ENCODE data around the gene SCYL3. TPM values are rescaled to one million over a fixed set of nuclear protein-coding genes. Genes with fewer than 3 reads are reported as not detected.
"Not testable (repeated sequence)": the region's sequence is repeated elsewhere in the genome, so short reads cannot be mapped to it uniquely, and the experiment has no call there.

The SCYL3 gene
- total RNA-seq, 1 experiment from 2014 or later = 3.5 TPM

DNA sequence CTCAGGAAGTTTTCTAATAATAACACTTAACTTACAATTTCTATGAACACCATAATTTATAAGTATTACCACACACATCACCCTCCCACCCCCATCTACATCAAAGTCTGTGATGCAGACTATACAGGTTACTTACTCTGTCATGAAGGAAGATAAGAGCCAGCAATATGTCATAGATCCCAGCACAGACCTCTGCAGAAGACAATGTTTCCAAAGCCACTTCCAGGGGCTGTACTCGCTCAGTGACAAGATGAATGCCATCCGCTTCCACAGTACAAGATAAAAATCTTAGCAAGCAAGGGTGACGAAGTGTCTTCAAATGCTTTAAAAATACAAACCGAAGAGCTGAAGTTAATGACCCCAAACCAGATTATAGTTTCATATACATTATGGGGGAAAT is 15.2 kb downstream of the SCYL3 start:
- in situ Hi-C loops (cut with HindIII; ENCODE audit: low pct_unique_long_range_greater_than_20kb, low sequenced_read_pairs) = no loop called here
- DNase-seq (ENCODE audit: low read depth) = no peak

DNA sequence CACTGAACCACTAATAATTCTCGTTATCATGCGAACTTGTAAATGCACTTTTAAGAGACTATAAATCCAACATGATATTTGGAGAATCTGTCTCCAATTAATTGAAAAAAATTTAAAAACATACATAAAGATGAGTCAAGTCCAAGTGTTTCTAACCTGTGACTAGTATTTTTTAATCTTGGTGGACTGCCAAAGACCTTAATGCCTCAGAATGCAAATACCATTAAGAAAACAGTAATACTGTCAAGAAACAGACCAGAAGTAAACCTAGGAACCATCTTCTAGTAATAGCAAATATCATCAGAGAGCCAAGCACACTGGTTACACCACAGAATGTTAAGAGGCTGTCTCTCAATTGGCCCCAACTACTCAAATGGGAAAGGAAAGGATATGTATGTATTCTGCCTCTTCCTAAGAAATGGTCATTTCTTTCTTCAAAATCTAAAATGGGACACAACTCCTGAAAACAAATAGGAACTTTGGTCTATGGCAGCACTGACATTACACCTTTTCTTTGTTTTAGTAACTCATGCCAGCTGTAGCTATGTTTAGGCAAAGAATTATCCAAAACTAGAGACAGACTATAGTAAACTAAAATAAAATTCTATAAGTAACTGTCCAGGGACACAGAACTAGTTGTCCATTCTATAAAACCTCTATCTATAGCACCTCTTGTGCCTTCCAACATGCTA is 15.8 kb downstream of the SCYL3 start:
- in situ Hi-C loops (cut with HindIII; ENCODE audit: low pct_unique_long_range_greater_than_20kb, low sequenced_read_pairs) = no loop called here
- no peak for DNase-seq (ENCODE audit: low read depth)

DNA sequence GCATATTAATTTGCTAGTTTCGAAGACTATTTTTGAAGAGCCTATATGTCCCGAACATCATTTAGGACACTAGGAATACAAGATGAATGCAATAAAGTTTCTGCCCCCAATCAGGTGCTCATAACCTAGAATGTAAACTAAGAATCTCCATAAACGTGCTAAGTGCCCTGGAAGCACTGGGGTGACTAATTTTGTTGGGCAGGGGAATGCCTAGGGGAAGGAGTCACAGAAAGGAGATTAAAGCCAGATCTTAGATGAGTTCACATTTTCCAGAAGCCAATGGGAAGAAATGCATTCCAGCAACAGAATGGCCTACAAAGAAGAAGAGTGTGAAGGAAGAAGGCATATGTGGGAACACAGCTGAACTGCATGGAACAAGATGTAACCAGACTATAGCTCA is 19.5 kb downstream of the SCYL3 start:
- in situ Hi-C loops (cut with HindIII; ENCODE audit: low pct_unique_long_range_greater_than_20kb, low sequenced_read_pairs) = no loop called here
- DNase-seq (ENCODE audit: low read depth) = no peak

DNA sequence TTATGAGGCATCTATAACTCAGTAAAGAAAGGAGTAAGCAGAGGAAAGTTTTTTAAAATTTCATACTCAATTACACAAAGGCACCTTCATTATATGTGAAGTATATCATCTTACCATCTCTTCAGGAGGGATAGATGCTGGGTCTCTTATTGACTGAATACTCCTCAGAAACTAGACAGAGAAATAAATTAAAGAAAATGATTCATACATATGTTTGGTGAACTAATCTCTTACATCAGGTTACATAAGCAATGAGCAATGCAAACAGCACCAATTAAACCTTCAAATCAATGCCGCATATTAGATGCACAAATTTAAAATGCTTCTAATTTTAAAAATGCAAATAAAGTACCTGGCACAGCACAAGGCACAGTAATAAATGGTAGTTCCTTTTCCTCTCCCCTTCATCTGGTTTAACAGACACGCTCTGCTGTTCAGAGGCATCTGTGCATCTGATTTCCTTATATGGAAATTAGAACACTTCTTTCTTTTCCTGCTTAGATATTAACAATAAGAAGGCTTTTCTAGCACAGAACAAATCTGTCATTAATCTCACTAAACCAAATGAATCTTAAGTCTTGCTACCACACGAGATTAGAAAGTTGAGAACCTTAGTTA is 20.0 kb downstream of the SCYL3 start:
- DNase-seq (ENCODE audit: low read depth) = no peak
- in situ Hi-C loops (cut with HindIII; ENCODE audit: low pct_unique_long_range_greater_than_20kb, low sequenced_read_pairs) = no loop called here

DNA sequence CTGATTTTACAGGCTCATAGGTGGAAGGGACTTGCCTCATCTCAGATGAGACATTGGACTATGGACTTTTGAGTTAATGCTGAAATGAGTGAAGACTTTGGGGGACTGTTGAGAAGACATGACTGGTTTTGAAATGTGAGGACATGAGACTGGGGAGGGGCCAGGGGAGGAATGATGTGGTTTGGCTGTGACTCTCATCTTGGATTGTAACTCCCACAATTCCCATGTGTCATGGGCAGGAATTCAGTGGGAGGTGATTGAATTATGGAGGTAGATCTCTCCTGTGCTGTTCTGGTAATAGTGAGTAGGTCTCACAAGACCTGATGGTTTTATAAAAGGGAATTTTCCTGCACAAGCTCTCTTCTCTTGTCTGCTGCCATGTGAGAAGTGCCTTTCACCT is 20.8 kb downstream of the SCYL3 start:
- DNase-seq (ENCODE audit: low read depth) = no peak
- in situ Hi-C loops (cut with HindIII; ENCODE audit: low pct_unique_long_range_greater_than_20kb, low sequenced_read_pairs) = no loop called here

DNA sequence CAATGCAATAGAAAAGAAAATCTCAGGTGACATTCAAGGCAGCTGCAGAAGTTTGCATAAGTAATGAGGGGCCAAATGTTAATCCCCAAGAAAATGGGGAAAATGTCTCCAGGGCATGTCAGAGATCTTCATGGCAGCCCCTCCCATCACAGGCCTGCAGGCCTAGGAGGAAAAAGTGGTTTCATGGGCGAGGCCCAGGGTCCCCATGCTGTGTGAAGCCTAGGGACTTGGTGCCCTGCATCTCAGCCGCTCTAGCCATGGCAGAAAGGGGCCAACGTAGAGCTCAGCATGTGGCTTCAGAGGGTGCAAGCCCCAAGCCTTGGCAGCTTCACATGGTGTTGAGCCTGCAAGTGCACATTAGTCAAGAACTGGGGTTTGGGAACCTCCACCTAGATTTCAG is 21.7 kb downstream of the SCYL3 start:
- DNase-seq (ENCODE audit: low read depth); in situ Hi-C loops (cut with HindIII; ENCODE audit: low pct_unique_long_range_greater_than_20kb, low sequenced_read_pairs): not testable (repeated sequence)

DNA sequence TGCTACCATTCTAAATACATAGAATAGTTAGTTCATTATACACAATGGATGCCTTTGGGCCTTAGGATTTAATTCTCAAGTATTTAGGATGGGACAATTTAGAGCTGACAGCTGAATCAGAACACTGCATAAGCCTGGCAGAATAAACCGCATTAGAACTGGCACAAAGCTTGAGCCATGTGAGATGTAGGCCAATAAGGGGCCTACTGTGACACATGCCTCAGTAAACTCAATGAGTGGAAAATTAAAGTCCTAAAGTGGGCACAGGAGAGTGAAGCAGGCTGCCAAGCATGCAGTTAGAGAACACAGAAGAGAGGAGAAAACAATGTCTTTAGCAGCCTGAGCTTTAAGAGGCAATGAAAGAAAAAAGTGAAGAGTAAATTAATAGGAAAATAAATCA is 24.3 kb downstream of the SCYL3 start:
- in situ Hi-C loops (cut with HindIII; ENCODE audit: low pct_unique_long_range_greater_than_20kb, low sequenced_read_pairs) = loop anchor here (10.0 kb wide), 1 partner anchor 185 kb away; no protein-coding TSS in a partner anchor

DNA sequence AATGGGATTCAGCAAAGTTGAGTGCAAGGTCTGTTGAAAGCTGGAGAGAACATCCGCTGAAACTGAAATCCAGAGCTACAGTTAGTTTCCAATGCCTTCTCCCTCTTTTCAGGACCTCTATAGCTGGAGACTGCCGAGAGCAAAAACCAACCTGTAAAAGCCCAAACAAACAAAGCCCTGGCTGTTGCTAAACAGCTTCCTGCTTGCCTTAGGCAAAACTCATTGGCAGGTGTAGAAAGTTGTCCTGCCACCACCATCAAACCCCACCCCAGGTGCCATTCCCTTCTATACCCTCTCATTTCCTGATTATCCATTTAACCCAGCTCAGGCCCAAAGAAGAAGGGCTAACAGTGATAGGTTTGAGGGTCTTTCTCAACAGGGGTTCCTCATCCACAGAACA is 24.7 kb downstream of the SCYL3 start:
- in situ Hi-C loops (cut with HindIII; ENCODE audit: low pct_unique_long_range_greater_than_20kb, low sequenced_read_pairs) = loop anchor here (10.0 kb wide), 1 partner anchor 186 kb away; no protein-coding TSS in a partner anchor
- no peak for DNase-seq (ENCODE audit: low read depth)

More for the DNA sequence above, 24.3 kb downstream of the SCYL3 start:
- DNase-seq (ENCODE audit: low read depth) = no peak

DNA sequence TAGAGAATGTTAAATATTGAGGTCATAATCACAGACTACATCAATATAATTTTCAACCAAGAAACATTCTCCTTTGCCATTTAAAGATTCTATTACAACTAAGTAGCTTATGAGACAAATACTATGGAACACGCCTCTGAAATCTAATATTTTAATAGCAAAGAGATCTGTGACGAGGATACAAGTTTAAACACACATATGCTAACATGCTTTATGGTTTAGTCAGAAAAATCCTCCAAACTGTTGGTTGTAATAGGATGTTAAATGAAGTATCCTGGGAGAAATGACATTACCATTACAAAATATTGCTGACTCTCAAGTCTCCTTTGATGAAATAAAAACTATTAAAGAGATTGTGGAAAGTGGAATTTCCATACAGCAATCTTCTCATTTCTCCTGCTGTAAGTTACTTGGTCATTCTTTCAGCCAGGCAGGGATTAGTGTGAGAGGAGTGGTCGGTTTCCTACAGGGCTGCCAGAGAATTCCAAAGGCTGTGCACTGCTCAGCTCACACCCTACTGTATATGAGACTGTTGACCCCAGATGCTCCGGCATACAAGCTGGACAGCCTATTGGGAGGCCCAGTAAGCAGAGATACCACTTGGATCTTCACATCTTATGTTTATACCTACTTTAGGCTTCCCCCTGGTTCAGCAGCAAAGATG is 26.6 kb downstream of the SCYL3 start:
- DNase-seq (ENCODE audit: low read depth) = no peak
- in situ Hi-C loops (cut with HindIII; ENCODE audit: low pct_unique_long_range_greater_than_20kb, low sequenced_read_pairs) = loop anchor here (10.0 kb wide), 1 partner anchor 188 kb away; no protein-coding TSS in a partner anchor

DNA sequence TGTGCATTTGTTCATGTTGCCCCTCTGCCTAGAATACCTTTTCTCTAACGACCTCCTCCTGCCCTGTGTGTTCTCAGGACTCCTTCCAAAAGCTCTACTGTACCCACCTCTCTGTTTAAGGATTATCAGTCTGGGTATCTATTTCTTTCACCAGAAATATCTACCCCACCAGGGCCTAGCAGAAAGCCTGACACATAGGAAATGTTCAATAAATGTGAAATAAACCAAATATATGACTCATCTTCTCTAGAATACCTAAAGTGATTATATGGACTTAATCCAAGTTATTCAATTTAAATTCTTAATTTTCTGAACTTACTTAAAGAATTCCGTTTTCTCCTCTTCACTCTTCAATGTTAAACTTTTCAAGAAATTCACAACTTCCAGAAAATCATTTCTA is 27.1 kb downstream of the SCYL3 start:
- no peak for DNase-seq (ENCODE audit: low read depth)
- in situ Hi-C loops (cut with HindIII; ENCODE audit: low pct_unique_long_range_greater_than_20kb, low sequenced_read_pairs) = loop anchor here (10.0 kb wide), 1 partner anchor 188 kb away; no protein-coding TSS in a partner anchor

DNA sequence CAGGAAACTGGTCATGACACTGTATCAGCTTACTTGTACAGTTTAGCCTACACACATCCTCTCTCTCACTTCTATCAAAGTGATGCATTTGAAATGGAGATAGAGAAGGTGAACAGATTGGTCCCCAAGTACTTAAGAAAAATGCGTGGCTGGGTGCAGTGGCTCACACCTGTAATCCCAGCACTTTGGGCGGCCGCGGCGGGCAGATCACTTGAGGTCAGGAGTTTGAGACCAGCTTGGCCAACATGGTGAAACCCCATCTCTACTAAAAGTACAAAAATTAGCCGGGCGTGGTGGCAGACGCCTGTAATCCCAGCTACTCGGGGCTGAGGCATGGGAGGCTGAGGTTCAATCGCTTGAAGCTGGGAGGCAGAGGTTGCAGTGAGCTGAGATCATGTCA is 29.2 kb downstream of the SCYL3 start:
- not testable (repeated sequence) for DNase-seq (ENCODE audit: low read depth)
- in situ Hi-C loops (cut with HindIII; ENCODE audit: low pct_unique_long_range_greater_than_20kb, low sequenced_read_pairs) = loop anchor here (10.0 kb wide), 1 partner anchor 190 kb away; no protein-coding TSS in a partner anchor

DNA sequence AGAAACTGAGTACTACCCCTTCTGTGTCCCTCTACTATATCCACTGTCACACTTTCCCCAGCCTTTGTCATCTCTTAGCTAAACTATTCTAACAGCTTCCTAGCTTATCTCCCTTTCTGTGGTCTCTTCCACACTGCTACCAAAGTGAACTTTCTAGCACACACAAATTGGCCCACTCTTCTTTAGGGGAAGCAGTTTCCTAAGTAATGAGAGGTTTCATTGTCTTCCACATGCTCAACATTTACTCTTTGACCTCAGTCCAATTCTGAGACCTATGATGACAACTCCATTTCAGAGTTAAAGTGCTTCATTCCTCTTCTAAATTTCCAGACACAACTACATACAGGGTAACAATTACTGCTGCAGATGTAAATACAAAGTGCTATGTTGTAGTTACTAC is 32.9 kb downstream of the SCYL3 start:
- DNase-seq (ENCODE audit: low read depth) = no peak
- in situ Hi-C loops (cut with HindIII; ENCODE audit: low pct_unique_long_range_greater_than_20kb, low sequenced_read_pairs) = loop anchor here (10.0 kb wide), 1 partner anchor 194 kb away; no protein-coding TSS in a partner anchor

DNA sequence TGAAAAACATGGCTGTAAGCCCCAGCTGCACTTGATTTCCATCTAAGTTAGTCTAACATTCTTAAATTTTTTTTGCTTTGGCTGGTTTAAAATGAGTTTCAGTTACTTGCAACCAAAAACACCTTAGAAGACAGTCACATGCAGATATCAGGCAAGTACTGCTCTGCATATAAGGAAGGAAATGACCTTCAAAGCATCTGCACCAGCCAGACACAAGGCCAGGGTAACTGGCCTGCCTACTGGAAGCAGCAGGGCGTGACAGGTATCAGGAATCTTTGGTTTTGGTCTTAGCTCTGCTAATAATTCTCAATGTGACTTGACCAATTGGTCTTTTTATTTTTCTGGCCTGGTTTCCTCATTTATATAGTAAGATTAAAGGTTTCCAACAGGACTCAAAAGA is 33.5 kb downstream of the SCYL3 start:
- in situ Hi-C loops (cut with HindIII; ENCODE audit: low pct_unique_long_range_greater_than_20kb, low sequenced_read_pairs) = loop anchor here (10.0 kb wide), 1 partner anchor 195 kb away; no protein-coding TSS in a partner anchor
- DNase-seq (ENCODE audit: low read depth) = peak; percentile 24

DNA sequence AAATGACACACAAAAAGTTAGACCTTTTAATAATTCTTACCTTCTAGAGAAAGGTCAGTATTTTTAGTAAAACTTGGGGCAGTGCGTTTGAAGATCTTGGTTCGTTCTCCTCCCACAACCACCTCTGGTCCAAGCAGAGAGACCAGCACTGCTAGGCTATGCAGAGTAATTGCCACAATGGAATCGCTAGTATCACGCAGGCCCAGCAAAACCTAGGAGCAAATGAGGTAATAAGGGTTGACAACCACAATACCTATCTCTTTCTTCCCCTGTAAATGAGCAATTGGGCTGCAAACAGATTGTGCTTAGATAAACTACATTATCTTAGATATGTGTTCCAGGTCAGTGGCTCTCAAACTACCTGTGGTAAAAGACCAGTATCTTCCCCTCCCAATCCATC is 34.7 kb downstream of the SCYL3 start:
- in situ Hi-C loops (cut with HindIII; ENCODE audit: low pct_unique_long_range_greater_than_20kb, low sequenced_read_pairs) = no loop called here
- DNase-seq (ENCODE audit: low read depth) = peak; percentile 38

DNA sequence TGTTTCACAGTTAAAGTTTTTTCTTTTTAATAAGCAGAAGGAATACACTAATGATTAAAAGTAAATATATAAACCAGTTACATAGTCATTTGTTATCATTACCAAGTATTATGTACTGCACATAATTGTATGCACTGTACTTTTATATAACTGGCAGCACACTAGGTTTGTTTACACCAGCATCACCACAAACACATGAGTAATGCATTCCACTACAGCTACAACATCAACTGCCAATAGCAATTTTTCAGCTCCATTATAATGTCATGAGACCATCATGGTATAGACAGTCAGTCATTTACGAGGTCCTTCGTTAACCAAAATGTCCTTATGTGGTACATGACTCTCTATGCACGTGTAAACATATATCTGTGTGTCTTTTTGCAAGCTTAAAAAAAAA is 35.2 kb downstream of the SCYL3 start:
- in situ Hi-C loops (cut with HindIII; ENCODE audit: low pct_unique_long_range_greater_than_20kb, low sequenced_read_pairs) = no loop called here
- DNase-seq (ENCODE audit: low read depth) = peak; percentile 19

DNA sequence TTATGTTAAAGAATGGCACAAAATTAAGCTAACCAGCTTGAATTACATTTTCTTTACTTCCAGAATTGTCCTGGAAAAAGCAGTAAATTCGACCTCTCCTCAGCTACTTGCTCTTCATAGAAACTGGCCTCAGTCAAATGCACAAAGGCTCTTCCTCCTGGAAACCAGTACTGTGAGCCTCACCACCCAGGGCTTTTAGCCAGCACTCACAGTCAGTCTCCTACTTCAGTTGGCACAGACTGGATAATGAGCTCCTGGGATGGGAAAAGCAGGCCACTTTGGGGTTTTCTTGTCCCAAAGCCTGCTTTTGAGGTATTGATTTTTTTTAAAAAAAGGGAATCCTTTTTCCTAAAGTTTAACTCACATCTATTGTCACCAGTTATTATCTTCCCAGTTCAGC is 40.4 kb downstream of the SCYL3 start:
- in situ Hi-C loops (cut with HindIII; ENCODE audit: low pct_unique_long_range_greater_than_20kb, low sequenced_read_pairs) = no loop called here
- DNase-seq (ENCODE audit: low read depth) = no peak

DNA sequence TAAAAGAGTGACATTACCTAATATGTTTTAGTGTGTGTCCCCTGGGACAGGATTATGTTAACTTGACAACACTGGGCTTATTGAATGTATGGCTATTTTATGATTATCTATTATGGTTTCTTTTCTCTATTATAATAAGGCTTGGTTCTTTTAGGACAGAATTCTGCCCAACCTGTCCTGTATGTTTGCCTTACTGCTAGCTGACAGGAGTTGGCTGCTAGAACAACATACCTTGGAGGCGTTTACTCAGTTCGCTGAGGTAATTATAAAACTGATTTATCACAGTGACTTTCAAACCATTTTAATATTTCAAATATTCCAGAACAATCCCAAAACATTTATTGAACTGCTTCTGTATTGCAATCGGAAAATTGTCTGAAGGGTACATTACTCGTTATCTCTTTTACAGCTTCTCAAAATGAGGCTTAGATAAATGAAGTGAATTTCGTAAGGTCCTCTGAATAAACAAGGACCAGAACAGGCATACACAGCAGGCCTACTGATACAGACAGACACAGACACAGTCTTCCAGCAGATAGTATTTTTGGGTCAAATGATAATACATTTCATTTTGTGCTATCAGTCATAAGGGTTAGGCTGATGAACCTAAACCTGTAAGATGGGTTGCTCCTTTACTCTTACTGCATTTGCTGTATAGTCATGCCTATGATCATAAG is 44.2 kb downstream of the SCYL3 start:
- in situ Hi-C loops (cut with HindIII; ENCODE audit: low pct_unique_long_range_greater_than_20kb, low sequenced_read_pairs) = no loop called here
- DNase-seq (ENCODE audit: low read depth) = no peak

DNA sequence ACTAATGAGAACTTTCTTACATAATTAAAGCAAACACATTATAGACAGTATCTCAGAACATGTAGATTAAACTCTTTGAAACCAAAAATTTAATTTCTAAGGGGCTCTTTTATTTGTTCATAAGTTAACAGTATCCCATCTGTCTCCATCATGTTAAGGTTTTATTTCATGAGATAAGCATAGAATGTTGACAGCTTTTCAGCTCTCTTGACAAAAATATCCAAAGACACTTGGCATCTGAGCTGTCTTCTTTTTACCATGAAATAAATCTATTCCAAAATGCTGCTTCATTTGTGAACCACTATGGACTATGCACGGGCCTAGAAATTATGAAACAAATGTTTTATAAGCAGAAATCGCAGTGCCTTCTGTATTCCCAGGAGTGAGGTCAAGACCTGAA is 45.2 kb downstream of the SCYL3 start:
- DNase-seq (ENCODE audit: low read depth) = no peak
- in situ Hi-C loops (cut with HindIII; ENCODE audit: low pct_unique_long_range_greater_than_20kb, low sequenced_read_pairs) = no loop called here
